Subcutaneous adipose tissue (tissue), 4 donors: ENCODE data around the gene SMG5. TPM values are rescaled to one million over a fixed set of nuclear protein-coding genes. Genes with fewer than 3 reads are reported as not detected.

Experiments used
- CTCF ChIP-seq: fragments of 450-650 bp; IDR thresholded peaks from one replicate; pipeline ENCODE4 v1.5.1; 2016; ENCODE audit warnings: low read depth, mild to moderate bottlenecking, control low read depth, antibody characterized with exemption, moderate library complexity
- total RNA-seq, 4 donors: library from RNA; depleted of rRNA; stranded (reverse); fragments of >200 nt; gene quantifications; one replicate each; pipeline ENCODE4 v1.1.0, GENCODE V29; 2016

SMG5 gene
- total RNA-seq, 4 donors from 2014 or later, result 26.6 to 48.6 (median 37.3) TPM

GRCh38 chr1:156303241-156303640 lies 20.6 kb upstream of the SMG5 start:
- TF ChIP-seq CTCF, result no peak

- no peak for TF ChIP-seq CTCF
These were observed 16.3 kb upstream of the SMG5 start, which contains the start of gene VHLL for GRCh38 chr1:156298852-156299357. Gene VHLL, minus strand, starts transcription at chr1:156299307. Its CDS starts 118 bp downstream, at chr1:156299189.

GRCh38 chr1:156295391-156295947 lies 12.8 kb upstream of the SMG5 start, which contains the start of gene GLMP:
Gene GLMP, minus strand, starts transcription at chr1:156295679. Its CDS starts 34 bp downstream, at chr1:156295645.
- TF ChIP-seq CTCF, result no peak

- TF ChIP-seq CTCF, result no peak
These were observed 11.3 kb upstream of the SMG5 start for GRCh38 chr1:156293895-156294294.

- TF ChIP-seq CTCF, result no peak
These were observed 10.4 kb upstream of the SMG5 start for GRCh38 chr1:156293098-156293434.

- TF ChIP-seq CTCF, result no peak
These were observed 8.8 kb upstream of the SMG5 start for GRCh38 chr1:156291226-156292061.

GRCh38 chr1:156289857-156290256 lies 7.2 kb upstream of the SMG5 start:
- no peak for TF ChIP-seq CTCF
